MM.1S (cell line): ENCODE results near the gene IDH3G.
"Not testable (repeated sequence)": the region's sequence is repeated elsewhere in the genome, so short reads cannot be mapped to it uniquely, and the experiment has no call there.

Experiments used
- DNase-seq: peaks from one replicate; pipeline ENCODE4 v3.0.0-alpha.2; 2015
- H2AFZ ChIP-seq: fragments of 300-600 bp; sonication (generic); 2 replicates; pipeline ENCODE4 v1.6.0; 2016; ENCODE audit warnings: antibody characterized with exemption, low read length
- H3F3A ChIP-seq: fragments of 300-600 bp; sonication (generic); 2 replicates; pipeline ENCODE4 v1.6.1; 2016; ENCODE audit warnings: mild to moderate bottlenecking, antibody characterized with exemption, low read length, moderate library complexity, mixed read lengths; ENCODE audit not compliant: insufficient read depth
- H3K27ac ChIP-seq: fragments of 300-600 bp; sonication (generic); 2 replicates; pipeline ENCODE4 v1.5.1; 2016; ENCODE audit warnings: mild to moderate bottlenecking, low read length
- H3K27me3 ChIP-seq: fragments of 300-600 bp; sonication (generic); replicated peaks from 2 replicates; pipeline ENCODE4 v1.6.0; 2016; ENCODE audit warnings: low read length; ENCODE audit not compliant: insufficient read depth
- H3K36me3 ChIP-seq: fragments of 300-600 bp; sonication (generic); replicated peaks from 2 replicates; pipeline ENCODE4 v1.6.1; 2016; ENCODE audit warnings: mild to moderate bottlenecking, low read length, mixed read lengths; ENCODE audit not compliant: insufficient read depth
- H3K4me1 ChIP-seq: fragments of 300-600 bp; sonication (generic); 2 replicates; pipeline ENCODE4 v1.6.1; 2016; ENCODE audit warnings: low read length, mixed read lengths
- H3K4me2 ChIP-seq: fragments of 300-600 bp; sonication (generic); 2 replicates; pipeline ENCODE4 v1.6.0; 2016; ENCODE audit warnings: low read depth, low read length
- H3K4me3 ChIP-seq: fragments of 300-600 bp; sonication (generic); 2 replicates; pipeline ENCODE4 v1.5.1; 2016; ENCODE audit warnings: low read length, mixed read lengths
- H3K79me2 ChIP-seq: fragments of 300-600 bp; sonication (generic); 2 replicates; pipeline ENCODE4 v1.6.1; 2016; ENCODE audit warnings: mixed run types, low read length, mixed read lengths
- H3K9ac ChIP-seq: fragments of 300-600 bp; sonication (generic); 2 replicates; pipeline ENCODE4 v1.6.1; 2016; ENCODE audit warnings: low read length, mixed read lengths
- H3K9me2 ChIP-seq: fragments of 300-600 bp; sonication (generic); replicated peaks from 2 replicates; pipeline ENCODE4 v1.6.1; 2016; ENCODE audit warnings: mild to moderate bottlenecking, low read length, mixed read lengths; ENCODE audit not compliant: insufficient read depth
- H3K9me3 ChIP-seq: fragments of 300-600 bp; sonication (generic); replicated peaks from 2 replicates; pipeline ENCODE4 v1.6.1; 2016; ENCODE audit warnings: mild to moderate bottlenecking, low read length, mixed read lengths; ENCODE audit not compliant: insufficient read depth
- H4K20me1 ChIP-seq: fragments of 300-600 bp; sonication (generic); 2 replicates; pipeline ENCODE4 v1.6.1; 2016; ENCODE audit warnings: mild to moderate bottlenecking, low read length, moderate library complexity, mixed read lengths; ENCODE audit not compliant: insufficient read depth
- EZH2 ChIP-seq: fragments of 300-600 bp; sonication (generic); optimal IDR thresholded peaks from 2 replicates; pipeline ENCODE3; 2017; ENCODE audit warnings: low read depth, mild to moderate bottlenecking, antibody characterized with exemption, low read length, mixed read lengths
- EZH2phosphoT487 ChIP-seq: fragments of 300-600 bp; sonication (generic); IDR thresholded peaks from 2 replicates; pipeline ENCODE4 v1.6.1; 2018; ENCODE audit warnings: antibody characterized with exemption, low read length
- TF ChIP-seq, protein P1 (sequence below): fragments of 300-600 bp; sonication (generic); IDR thresholded peaks from 2 replicates; pipeline ENCODE4 v1.5.1; 2016; ENCODE audit warnings: antibody characterized with exemption, low read length, mixed read lengths

IDH3G gene

DNA sequence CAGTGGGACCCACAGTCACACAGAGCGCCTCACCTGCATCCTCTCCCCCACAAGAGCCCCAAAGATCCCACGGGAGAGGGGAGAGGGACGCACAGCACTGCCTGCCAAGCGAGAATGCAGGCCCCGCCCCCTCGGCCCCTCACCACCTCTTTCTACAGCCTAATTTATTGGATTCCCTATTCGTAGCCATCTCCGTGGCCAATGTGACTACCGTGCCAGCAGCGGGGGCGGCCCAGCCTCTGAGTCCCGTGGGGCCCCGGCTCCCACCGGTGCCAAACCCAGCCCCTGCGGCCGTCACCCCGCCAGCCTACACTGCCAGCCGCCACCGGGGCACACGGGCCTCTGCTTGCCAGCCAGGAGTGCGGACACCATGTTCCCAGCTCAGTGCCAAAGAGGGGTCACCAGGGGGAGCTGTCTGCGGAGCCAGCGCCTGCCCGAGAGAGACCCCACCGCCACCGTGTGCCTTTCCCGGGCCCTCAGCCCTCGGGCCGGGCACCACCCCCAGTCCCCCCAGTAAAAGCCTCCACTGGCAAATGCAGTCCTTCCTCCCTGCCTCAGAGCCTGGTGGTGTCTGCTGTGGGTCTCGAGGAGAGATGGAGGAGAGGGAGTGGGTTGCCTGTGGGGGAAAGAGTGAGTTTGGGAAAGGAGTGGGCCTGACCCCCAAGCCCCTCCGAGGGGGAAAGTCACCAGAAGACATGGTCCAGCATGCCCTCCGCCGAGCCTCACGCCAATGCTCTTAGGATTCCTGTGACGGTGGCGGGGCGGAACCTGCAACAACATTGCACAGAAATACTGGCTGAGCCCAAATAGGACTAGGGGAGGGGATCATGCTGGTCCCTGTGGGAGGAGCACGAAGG, 49.7 kb downstream of the IDH3G start:
- Histone ChIP-seq H3K4me1 (no peaks in the 10 kb centered on the region), H3K27me3 (no peaks in the 10 kb centered on the region), H3K4me2 (no peak overlapping the region), H2AFZ (no peak overlapping the region), H3K4me3 (no peak overlapping the region), H3F3A (no peaks in the 10 kb centered on the region), H3K9ac (no peak overlapping the region), H3K9me2 (no peaks in the 10 kb centered on the region), H4K20me1 (no peaks in the 10 kb centered on the region), H3K9me3 (no peaks in the 10 kb centered on the region), H3K27ac (no peak overlapping the region), H3K36me3 (no peaks in the 10 kb centered on the region), H3K79me2 (no peaks in the 10 kb centered on the region)
- DNase-seq: no peak
- TF ChIP-seq EZH2 (no peak), EZH2phosphoT487 (no peak)
- TF ChIP-seq, protein P1, sequence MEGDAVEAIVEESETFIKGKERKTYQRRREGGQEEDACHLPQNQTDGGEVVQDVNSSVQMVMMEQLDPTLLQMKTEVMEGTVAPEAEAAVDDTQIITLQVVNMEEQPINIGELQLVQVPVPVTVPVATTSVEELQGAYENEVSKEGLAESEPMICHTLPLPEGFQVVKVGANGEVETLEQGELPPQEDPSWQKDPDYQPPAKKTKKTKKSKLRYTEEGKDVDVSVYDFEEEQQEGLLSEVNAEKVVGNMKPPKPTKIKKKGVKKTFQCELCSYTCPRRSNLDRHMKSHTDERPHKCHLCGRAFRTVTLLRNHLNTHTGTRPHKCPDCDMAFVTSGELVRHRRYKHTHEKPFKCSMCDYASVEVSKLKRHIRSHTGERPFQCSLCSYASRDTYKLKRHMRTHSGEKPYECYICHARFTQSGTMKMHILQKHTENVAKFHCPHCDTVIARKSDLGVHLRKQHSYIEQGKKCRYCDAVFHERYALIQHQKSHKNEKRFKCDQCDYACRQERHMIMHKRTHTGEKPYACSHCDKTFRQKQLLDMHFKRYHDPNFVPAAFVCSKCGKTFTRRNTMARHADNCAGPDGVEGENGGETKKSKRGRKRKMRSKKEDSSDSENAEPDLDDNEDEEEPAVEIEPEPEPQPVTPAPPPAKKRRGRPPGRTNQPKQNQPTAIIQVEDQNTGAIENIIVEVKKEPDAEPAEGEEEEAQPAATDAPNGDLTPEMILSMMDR: no peak

DNA sequence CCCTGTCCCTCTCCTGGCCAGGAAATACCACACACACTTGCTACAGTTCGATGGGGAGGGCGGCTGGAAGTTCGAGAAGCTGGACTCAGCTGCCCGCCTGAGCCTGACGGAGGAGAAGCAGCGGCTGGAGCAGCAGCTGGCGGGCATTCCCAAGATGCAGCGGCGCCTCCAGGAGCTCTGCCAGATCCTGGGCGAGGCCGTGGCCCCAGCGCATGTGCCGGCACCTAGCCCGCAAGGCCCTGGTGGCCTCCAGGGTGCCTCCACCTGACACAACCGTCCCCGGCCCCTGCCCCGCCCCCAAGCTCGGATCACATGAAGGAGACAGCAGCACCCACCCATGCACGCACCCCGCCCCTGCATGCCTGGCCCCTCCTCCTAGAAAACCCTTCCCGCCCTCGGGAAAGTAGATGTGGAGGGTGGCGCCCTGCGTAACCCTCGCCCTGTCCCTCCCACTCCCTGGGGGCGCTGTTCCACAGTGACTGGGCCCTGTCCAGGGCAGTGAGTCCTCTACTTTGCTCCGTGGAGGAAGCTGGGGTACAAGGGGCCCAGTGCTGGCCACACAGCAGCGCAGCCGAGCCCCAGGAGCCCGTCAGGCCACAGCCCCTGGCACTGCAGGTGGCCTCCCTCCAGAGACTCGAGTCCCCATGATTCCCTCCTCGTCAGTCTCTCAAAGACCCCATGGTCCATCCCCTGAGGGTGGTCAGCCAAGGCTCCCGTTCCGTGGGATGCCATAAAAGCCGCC, 50.5 kb downstream of the IDH3G start:
- H3K79me2 ChIP-seq, H3K36me3 ChIP-seq, H3K27me3 ChIP-seq, H2AFZ ChIP-seq, H3K9me3 ChIP-seq, H3K4me2 ChIP-seq, H3K4me3 ChIP-seq, H3K9ac ChIP-seq, H3K4me1 ChIP-seq, H3F3A ChIP-seq, H3K9me2 ChIP-seq, H4K20me1 ChIP-seq, DNase-seq, H3K27ac ChIP-seq: not testable (repeated sequence)

DNA sequence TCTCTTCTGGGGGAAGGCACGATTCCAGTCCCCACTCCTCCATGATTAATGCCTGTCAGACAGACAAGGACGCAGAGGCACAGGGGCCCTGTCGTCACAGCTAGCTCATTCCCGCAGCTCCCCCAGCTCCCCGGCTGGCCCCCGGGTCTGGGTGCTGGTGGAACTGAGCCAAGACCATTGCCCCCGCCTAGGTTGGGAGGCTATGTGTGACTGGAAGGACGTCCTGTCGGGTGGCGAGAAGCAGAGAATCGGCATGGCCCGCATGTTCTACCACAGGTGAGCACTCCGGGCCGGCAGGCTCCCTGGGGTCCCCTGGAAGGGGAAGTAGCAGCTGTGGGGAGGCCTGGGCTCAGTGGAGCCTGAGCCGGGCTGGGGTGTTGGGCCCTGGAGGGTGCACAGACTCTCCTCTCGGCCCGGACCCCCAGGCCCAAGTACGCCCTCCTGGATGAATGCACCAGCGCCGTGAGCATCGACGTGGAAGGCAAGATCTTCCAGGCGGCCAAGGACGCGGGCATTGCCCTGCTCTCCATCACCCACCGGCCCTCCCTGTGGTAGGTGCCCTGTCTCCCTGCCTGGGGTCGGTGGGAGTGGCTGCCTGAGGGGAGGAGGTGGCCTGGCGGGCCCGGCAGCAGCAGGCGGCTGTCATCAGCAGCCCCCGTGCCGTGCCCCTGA, 51.2 kb downstream of the IDH3G start:
- not testable (repeated sequence) for H3K27me3 ChIP-seq, H3K9me3 ChIP-seq, H4K20me1 ChIP-seq, H2AFZ ChIP-seq, H3K4me2 ChIP-seq, H3K4me1 ChIP-seq, H3K9me2 ChIP-seq, H3K36me3 ChIP-seq, H3F3A ChIP-seq, H3K4me3 ChIP-seq, DNase-seq, H3K9ac ChIP-seq, H3K27ac ChIP-seq, H3K79me2 ChIP-seq

DNA sequence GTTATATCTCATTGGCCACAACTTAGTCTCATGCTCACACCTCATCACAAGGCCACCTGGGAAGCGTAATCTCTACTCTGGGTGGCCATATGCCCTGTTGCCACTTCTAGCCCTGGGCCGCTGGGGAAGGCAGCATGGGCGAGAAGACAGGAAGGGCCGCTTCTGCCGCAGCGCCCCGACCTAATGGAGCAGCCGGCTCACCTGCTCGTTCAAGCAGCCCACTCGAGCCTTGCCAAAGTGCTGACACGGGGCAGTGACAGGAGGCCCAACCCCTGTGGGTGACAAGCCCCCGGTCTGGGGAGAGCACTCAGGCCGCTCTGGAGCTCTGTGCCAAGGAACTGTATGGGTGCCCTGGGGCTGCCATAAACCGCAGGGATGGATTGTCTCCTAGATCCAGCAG, 52.1 kb downstream of the IDH3G start:
- not testable (repeated sequence) for H3K27ac ChIP-seq, H3K9me2 ChIP-seq, H3K27me3 ChIP-seq, H3K36me3 ChIP-seq, H3F3A ChIP-seq, H4K20me1 ChIP-seq, H3K4me3 ChIP-seq, DNase-seq, H3K4me2 ChIP-seq, H2AFZ ChIP-seq, H3K9ac ChIP-seq, H3K9me3 ChIP-seq, H3K79me2 ChIP-seq, H3K4me1 ChIP-seq
